ENCODE measurements around the gene NHERF1.

Gene NHERF1

DNA sequence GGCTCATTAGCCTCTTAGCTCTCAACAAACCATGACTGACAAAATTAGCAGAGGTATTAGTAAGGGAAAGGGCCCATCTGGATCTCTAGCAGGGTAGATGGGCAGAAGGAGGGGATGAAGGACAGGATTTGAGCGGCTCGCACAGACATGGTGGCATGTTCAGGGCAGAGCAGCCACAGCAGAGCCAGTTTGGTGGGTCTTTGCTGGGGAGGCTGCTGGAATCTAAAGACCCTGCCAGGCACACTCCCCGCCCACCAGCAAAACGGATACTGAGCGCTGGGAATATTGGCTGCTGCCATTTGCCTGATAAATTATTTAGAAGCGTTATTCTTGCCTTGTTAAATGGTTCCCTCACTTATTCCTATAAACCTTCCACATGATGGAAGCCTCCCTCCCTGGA, 48.4 kb downstream of the NHERF1 start:
- H3K4me3 ChIP-seq (ENCODE audit: control insufficient read depth, low read depth, low read length) = no peak overlapping the region

DNA sequence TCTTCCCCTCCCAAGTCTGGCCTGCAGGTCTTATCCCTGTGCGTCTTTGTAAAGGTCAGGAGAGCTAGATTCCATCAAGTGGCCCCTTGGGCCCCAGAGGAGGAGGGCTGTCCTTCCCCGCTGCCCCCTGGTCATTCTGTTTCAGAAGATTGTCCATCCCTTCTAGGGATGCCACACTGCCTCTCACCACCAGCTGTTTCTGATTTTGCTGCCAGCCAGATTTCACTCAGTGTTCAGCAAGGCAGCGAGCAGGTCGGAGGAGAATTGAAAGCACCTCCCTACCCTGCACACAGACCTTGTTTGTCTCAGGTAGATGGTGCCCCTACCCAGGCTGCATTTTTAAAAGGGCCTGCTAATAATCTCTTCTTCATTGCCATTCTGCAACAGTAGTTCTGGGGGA, 49.4 kb downstream of the NHERF1 start:
- no peak for DNase-seq (ENCODE audit: low read depth)
- TF ChIP-seq, protein P1, sequence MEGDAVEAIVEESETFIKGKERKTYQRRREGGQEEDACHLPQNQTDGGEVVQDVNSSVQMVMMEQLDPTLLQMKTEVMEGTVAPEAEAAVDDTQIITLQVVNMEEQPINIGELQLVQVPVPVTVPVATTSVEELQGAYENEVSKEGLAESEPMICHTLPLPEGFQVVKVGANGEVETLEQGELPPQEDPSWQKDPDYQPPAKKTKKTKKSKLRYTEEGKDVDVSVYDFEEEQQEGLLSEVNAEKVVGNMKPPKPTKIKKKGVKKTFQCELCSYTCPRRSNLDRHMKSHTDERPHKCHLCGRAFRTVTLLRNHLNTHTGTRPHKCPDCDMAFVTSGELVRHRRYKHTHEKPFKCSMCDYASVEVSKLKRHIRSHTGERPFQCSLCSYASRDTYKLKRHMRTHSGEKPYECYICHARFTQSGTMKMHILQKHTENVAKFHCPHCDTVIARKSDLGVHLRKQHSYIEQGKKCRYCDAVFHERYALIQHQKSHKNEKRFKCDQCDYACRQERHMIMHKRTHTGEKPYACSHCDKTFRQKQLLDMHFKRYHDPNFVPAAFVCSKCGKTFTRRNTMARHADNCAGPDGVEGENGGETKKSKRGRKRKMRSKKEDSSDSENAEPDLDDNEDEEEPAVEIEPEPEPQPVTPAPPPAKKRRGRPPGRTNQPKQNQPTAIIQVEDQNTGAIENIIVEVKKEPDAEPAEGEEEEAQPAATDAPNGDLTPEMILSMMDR (IDR thresholded peaks at IDR 0.05; ENCODE audit: control insufficient read depth, insufficient read depth, low read depth, low read length, missing control alignments) = no peak
- no peak overlapping the region for H3K4me3 ChIP-seq (ENCODE audit: control insufficient read depth, low read depth, low read length)

More for the DNA sequence above, 48.4 kb downstream of the NHERF1 start:
- TF ChIP-seq, protein P1 (IDR thresholded peaks at IDR 0.05; ENCODE audit: control insufficient read depth, insufficient read depth, low read depth, low read length, missing control alignments) = no peak
- DNase-seq (ENCODE audit: low read depth) = no peak

DNA sequence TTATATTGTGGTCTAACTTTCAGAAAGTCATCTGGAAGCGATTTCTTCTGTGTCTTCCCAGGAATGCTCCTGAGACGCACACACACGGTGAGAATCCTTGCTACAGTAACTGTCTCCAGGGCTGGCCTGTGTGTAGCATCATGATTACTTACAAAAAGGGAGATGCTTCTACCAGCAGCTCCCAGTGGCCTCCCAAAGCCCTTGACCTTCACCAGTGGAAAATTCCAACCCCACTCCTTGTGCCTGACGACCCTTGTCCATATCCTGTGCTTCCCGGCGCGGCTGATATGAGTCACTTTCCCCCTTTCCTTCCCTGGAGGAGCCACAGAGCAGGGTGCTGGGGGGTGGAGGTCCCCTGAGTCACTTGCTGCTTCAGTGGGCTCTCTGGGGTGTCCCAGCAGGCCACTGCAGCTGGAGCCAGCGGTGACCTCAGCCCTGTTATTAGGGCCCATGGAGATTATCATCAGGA, 49.8 kb downstream of the NHERF1 start:
- DNase-seq (ENCODE audit: low read depth) = no peak
- TF ChIP-seq, protein P1 (IDR thresholded peaks at IDR 0.05; ENCODE audit: control insufficient read depth, insufficient read depth, low read depth, low read length, missing control alignments) = no peak
- no peak overlapping the region for H3K4me3 ChIP-seq (ENCODE audit: control insufficient read depth, low read depth, low read length)

DNA sequence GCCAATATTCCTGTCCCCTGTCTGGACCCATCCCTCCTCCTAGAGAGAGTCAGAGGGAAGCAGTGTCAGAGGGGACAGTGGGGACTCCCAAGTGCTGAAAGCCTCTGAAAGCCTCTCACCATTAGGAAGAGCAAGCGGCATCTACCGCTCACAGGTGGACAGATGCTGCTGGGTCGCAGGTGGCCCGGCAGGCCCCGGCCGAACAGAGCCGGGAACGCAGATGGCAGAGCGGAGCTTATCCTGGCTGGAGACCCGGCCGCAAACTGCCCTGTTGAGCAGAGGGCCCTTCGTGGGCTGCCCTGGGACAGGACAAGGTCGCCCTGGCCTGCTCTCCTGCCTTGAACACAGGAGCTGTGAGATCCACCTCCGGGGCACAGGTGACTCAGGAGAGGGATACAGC, 50.7 kb downstream of the NHERF1 start:
- no peak overlapping the region for H3K4me3 ChIP-seq (ENCODE audit: control insufficient read depth, low read depth, low read length)
- TF ChIP-seq, protein P1 (IDR thresholded peaks at IDR 0.05; ENCODE audit: control insufficient read depth, insufficient read depth, low read depth, low read length, missing control alignments) = no peak
- no peak for DNase-seq (ENCODE audit: low read depth)

DNA sequence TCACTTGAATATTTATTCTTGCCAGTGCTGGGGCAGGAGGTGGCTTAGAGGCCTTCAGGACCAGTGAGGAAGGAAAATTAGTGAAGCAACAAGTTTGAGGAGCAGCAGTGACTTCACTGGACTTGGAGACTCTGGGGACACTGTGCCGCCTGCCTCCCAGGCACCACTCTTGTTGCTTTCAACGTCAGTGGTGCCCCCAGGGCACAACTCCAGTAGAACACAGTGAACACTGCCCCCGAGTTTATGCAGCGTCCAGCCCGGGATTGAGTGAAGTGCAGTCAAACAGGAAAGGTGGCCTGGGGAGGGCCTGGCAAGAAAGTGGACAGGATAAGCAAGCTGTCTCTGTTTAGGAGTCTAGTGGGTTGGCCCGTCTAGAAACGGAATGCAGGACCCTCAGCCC, 52.1 kb downstream of the NHERF1 start:
- DNase-seq (ENCODE audit: low read depth) = no peak
- TF ChIP-seq, protein P1 (IDR thresholded peaks at IDR 0.05; ENCODE audit: control insufficient read depth, insufficient read depth, low read depth, low read length, missing control alignments) = no peak

DNA sequence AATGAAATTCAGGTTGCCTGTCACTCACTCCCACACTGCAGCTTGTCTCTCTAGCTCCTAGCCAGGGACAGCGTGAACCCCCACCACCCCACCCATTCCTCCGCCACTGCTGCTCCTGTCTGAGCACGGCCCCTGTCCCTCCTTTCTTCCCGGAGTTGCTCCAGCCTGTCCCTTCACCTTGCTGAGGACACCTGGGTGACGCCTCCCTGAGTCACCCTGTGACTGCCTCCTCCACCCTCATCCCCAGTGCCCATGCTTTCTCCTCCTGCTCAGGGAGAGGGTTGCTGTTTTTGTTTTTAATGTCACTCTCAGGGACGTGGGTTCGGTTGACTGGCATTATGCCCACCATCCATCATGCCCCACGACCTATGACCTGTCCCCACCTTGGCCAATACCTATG, 53.5 kb downstream of the NHERF1 start:
- no peak overlapping the region for H3K4me3 ChIP-seq (ENCODE audit: control insufficient read depth, low read depth, low read length)
- TF ChIP-seq, protein P1 (IDR thresholded peaks at IDR 0.05; ENCODE audit: control insufficient read depth, insufficient read depth, low read depth, low read length, missing control alignments) = no peak
- DNase-seq (ENCODE audit: low read depth) = no peak

More for the DNA sequence above, 52.1 kb downstream of the NHERF1 start:
- H3K4me3 ChIP-seq (ENCODE audit: control insufficient read depth, low read depth, low read length) = no peak overlapping the region
